GM23338 (cell line): ENCODE measurements around the gene BICDL1. TPM values are rescaled to one million over a fixed set of nuclear protein-coding genes. Genes with fewer than 3 reads are reported as not detected.
A peak's percentile ranks its signal among the peaks of the same experiment; 100 is the strongest.

Source experiments
- ATAC-seq: fragments of 200-7000 bp; cut with Tn5 transposase; 3 replicates; pipeline ENCODE4 v1.9.1; 2020
- DNase-seq: peaks from one replicate; pipeline ENCODE4 v3.0.0-alpha.2; 2015; ENCODE audit warnings: low spot score
- H2AFZ ChIP-seq: fragments of 200-600 bp; sonication (generic); 2 replicates; pipeline ENCODE4 v1.8.0; 2016; ENCODE audit warnings: antibody characterized with exemption, mild to moderate bottlenecking, moderate library complexity
- H3F3A ChIP-seq: fragments of 200-600 bp; sonication (generic); replicated peaks from 2 replicates; pipeline ENCODE4 v1.8.0; 2017; ENCODE audit warnings: antibody characterized with exemption, mixed run types, low read depth
- H3K27ac ChIP-seq: fragments of 200-600 bp; sonication (generic); 2 replicates; pipeline ENCODE4 v1.6.1; 2016; ENCODE audit warnings: low read depth
- H3K27me3 ChIP-seq: fragments of 200-600 bp; sonication (generic); 2 replicates; pipeline ENCODE4 v1.8.0; 2016; ENCODE audit warnings: mild to moderate bottlenecking, mixed run types, moderate library complexity; ENCODE audit not compliant: insufficient read depth
- H3K36me3 ChIP-seq: fragments of 200-600 bp; sonication (generic); 2 replicates; pipeline ENCODE4 v1.8.0; 2016; ENCODE audit warnings: mild to moderate bottlenecking; ENCODE audit not compliant: insufficient read depth
- H3K4me1 ChIP-seq: fragments of 200-600 bp; sonication (generic); 2 replicates; pipeline ENCODE4 v1.8.0; 2016; ENCODE audit warnings: mild to moderate bottlenecking, moderate library complexity; ENCODE audit not compliant: insufficient read depth
- H3K4me2 ChIP-seq: fragments of 200-600 bp; sonication (generic); 2 replicates; pipeline ENCODE4 v1.7.1; 2017; ENCODE audit warnings: mixed run types
- H3K4me3 ChIP-seq: fragments of 200-600 bp; sonication (generic); 2 replicates; pipeline ENCODE4 v1.6.1; 2016; ENCODE audit warnings: mixed run types
- H3K79me2 ChIP-seq: fragments of 200-600 bp; sonication (generic); replicated peaks from 2 replicates; pipeline ENCODE4 v1.8.0; 2017; ENCODE audit warnings: mild to moderate bottlenecking; ENCODE audit not compliant: insufficient read depth
- H3K9me2 ChIP-seq: fragments of 200-600 bp; sonication (generic); 2 replicates; pipeline ENCODE4 v1.8.0; 2017; ENCODE audit not compliant: insufficient read depth
- H4K20me1 ChIP-seq: fragments of 200-600 bp; sonication (generic); replicated peaks from 2 replicates; pipeline ENCODE4 v1.8.0; 2017; ENCODE audit warnings: mild to moderate bottlenecking; ENCODE audit not compliant: insufficient read depth
- H3K27ac Mint-ChIP-seq: 2 replicates; pipeline ENCODE4 v1.8.0; 2020; ENCODE audit warnings: inconsistent platforms, mild to moderate bottlenecking, moderate library complexity, mixed read lengths
- H3K27me3 Mint-ChIP-seq: 3 replicates; pipeline ENCODE4 v1.8.0; 2022; ENCODE audit warnings: low read depth, mild to moderate bottlenecking, moderate library complexity, mixed read lengths, inconsistent platforms; ENCODE audit not compliant: insufficient read depth, poor library complexity
- H3K36me3 Mint-ChIP-seq: 3 replicates; pipeline ENCODE4 v1.8.0; 2021; ENCODE audit warnings: low read depth, mild to moderate bottlenecking, inconsistent platforms, moderate library complexity, mixed read lengths
- H3K4me1 Mint-ChIP-seq: 3 replicates; pipeline ENCODE4 v1.8.0; 2020; ENCODE audit warnings: mild to moderate bottlenecking, inconsistent platforms, mixed read lengths
- H3K4me3 Mint-ChIP-seq: 3 replicates; pipeline ENCODE4 v1.8.0; 2021; ENCODE audit warnings: moderate library complexity, mild to moderate bottlenecking, inconsistent platforms, mixed read lengths
- H3K9me3 Mint-ChIP-seq: 3 replicates; pipeline ENCODE4 v1.8.0; 2020; ENCODE audit warnings: moderate library complexity, mild to moderate bottlenecking, inconsistent platforms, mixed read lengths
- CTCF ChIP-seq, 2 experiments: fragments of 200-600 bp in 1 of 2; sonication (generic) in 1 of 2; conservative IDR thresholded peaks; 2 replicates each; pipeline versions ENCODE4 v1.5.1 to v1.6.1; 2016 to 2017; ENCODE audit warnings: antibody characterized with exemption in 2 of 2, low read depth in 2 of 2, mild to moderate bottlenecking in 2 of 2, moderate library complexity in 1 of 2
- ETS1 ChIP-seq: IDR thresholded peaks from 2 replicates; pipeline ENCODE4 v1.6.1; 2016; ENCODE audit warnings: antibody characterized with exemption
- EZH2 ChIP-seq: fragments of 200-600 bp; sonication (generic); IDR thresholded peaks from one replicate; pipeline ENCODE4 v1.8.0; 2017; ENCODE audit warnings: antibody characterized with exemption, mild to moderate bottlenecking, low read depth; ENCODE audit not compliant: unreplicated experiment
- EZH2phosphoT487 ChIP-seq: fragments of 200-600 bp; sonication (generic); IDR thresholded peaks from one replicate; pipeline ENCODE4 v1.8.1; 2018; ENCODE audit warnings: antibody characterized with exemption; ENCODE audit not compliant: unreplicated experiment
- JUNB ChIP-seq: IDR thresholded peaks from one replicate; pipeline ENCODE4 v1.6.1; 2016; ENCODE audit warnings: antibody characterized with exemption; ENCODE audit not compliant: unreplicated experiment
- NANOG ChIP-seq: IDR thresholded peaks from 2 replicates; pipeline ENCODE4 v1.6.1; 2016; ENCODE audit warnings: antibody characterized with exemption, borderline replicate concordance
- POLR2AphosphoS5 ChIP-seq: IDR thresholded peaks from 2 replicates; pipeline ENCODE4 v1.6.1; 2016; ENCODE audit warnings: antibody characterized with exemption, low read depth
- REST ChIP-seq: IDR thresholded peaks from one replicate; pipeline ENCODE4 v1.6.1; 2018; ENCODE audit warnings: antibody characterized with exemption; ENCODE audit not compliant: unreplicated experiment
- STAT1 ChIP-seq: IDR thresholded peaks from one replicate; pipeline ENCODE4 v1.6.1; 2016; ENCODE audit warnings: antibody characterized with exemption; ENCODE audit not compliant: unreplicated experiment
- ZNF114 ChIP-seq: fragments of 250-450 bp; sonication (Bioruptor Pico); IDR thresholded peaks from 2 replicates; pipeline ENCODE4 v1.5.0; 2020; ENCODE audit warnings: mild to moderate bottlenecking, moderate library complexity
- ZNF331 ChIP-seq: fragments of 250-450 bp; sonication (Bioruptor Pico); IDR thresholded peaks from 2 replicates; pipeline ENCODE4 v1.5.0; 2020; ENCODE audit warnings: low read depth, mild to moderate bottlenecking, moderate library complexity
- ZNF462 ChIP-seq: fragments of 250-450 bp; sonication (Bioruptor Pico); IDR thresholded peaks from 2 replicates; pipeline ENCODE4 v1.5.0; 2020; ENCODE audit warnings: mild to moderate bottlenecking, moderate library complexity
- polyA plus RNA-seq: library from polyadenylated mRNA; unstranded; fragments of >200 nt; fragmentation: Nextera tagmentation; extraction: Ambion mirVana; gene quantifications from 2 replicates; pipeline ENCODE4 v1.2.1, GENCODE V29; 2016
- total RNA-seq: library from RNA; depleted of rRNA; stranded (reverse); fragments of >200 nt; shearing (Covaris generic); gene quantifications from 2 replicates; pipeline ENCODE4 v1.2.3, GENCODE V29; 2014

Gene BICDL1
- total and polyA plus RNA-seq, 2 experiments from 2014 or later = 14.0 to 25.7 TPM

- peaks cover 9% of the 10 kb centered on the region for H3K27me3 Mint-ChIP-seq
- H3K9me2 ChIP-seq = no peaks in the 10 kb centered on the region
- peak overlapping the region; percentile 71; the same call in 1 of the 2 replicates for H3K27ac ChIP-seq
- no peaks in the 10 kb centered on the region; the same call in 1 of the 2 replicates for H3K36me3 ChIP-seq
- TF ChIP-seq NANOG (no peak), ZNF462 (CRISPR knock-in tag) (no peak), STAT1 (no peak), POLR2AphosphoS5 (no peak), ZNF331 (CRISPR knock-in tag) (no peak), CTCF (conservative IDR thresholded peaks at IDR 0.05; ENCODE audit: low read depth in 2 of 2) (no peak), JUNB (no peak), EZH2 (no peak), ETS1 (no peak), EZH2phosphoT487 (no peak), REST (no peak), ZNF114 (CRISPR knock-in tag) (no peak)
- H2AFZ ChIP-seq = no peak overlapping the region
- H3K79me2 ChIP-seq = peaks cover 31% of the 10 kb centered on the region
- H3K27me3 ChIP-seq = no peaks in the 10 kb centered on the region
- H4K20me1 ChIP-seq = no peaks in the 10 kb centered on the region; the same call in 1 of the 2 replicates
- peaks cover 27% of the 10 kb centered on the region for H3K36me3 Mint-ChIP-seq
- peaks cover 19% of the 10 kb centered on the region for H3K4me1 ChIP-seq
- 0 out of 2 replicates have a peak overlapping the region, but pooled peaks have one; percentile 95 for H3K4me3 ChIP-seq
- peak overlapping the region; percentile 23; the same call in 1 of the 3 replicates for H3K4me3 Mint-ChIP-seq
- DNase-seq (no peak), ATAC-seq (no peak)
- H3F3A ChIP-seq = peaks cover 24% of the 10 kb centered on the region; the same call in 1 of the 2 replicates
- peaks cover 34% of the 10 kb centered on the region for H3K4me1 Mint-ChIP-seq
- no peak overlapping the region for H3K27ac Mint-ChIP-seq
- H3K4me2 ChIP-seq = no peak overlapping the region
- no peaks in the 10 kb centered on the region for H3K9me3 Mint-ChIP-seq
Observed at GRCh38 chr12:120119271-120119973, 130.4 kb downstream of the BICDL1 start.
